Lung (tissue), 12 donors: Measurements from ENCODE around the gene ASB18. TPM values are rescaled to one million over a fixed set of nuclear protein-coding genes. Genes with fewer than 3 reads are reported as not detected.
A peak's percentile ranks its signal among the peaks of the same experiment; 100 is the strongest.

ENCODE experiments used
- ATAC-seq: fragments of 200-7000 bp; cut with Tn5 transposase; one replicate; pipeline ENCODE4 v1.9.1; 2020; ENCODE audit warnings: moderate number of reproducible peaks; ENCODE audit not compliant: insufficient read depth, low FRiP score
- DNase-seq, 3 donors: peaks; one replicate each; pipeline ENCODE4 v3.0.0-alpha.2; 2013 to 2017
- H3K27ac ChIP-seq, 2 donors: one replicate each; pipeline ENCODE4 v1.5.1; 2013; ENCODE audit warnings: mild to moderate bottlenecking in 2 of 2, moderate library complexity in 2 of 2, control low read depth in 1 of 2, inconsistent platforms in 1 of 2, low read depth in 1 of 2, low read length in 1 of 2
- H3K27me3 ChIP-seq, 3 donors: one replicate each; pipeline ENCODE4 v1.5.1; 2013; ENCODE audit warnings: low read length in 2 of 3; ENCODE audit not compliant: control insufficient read depth in 3 of 3, insufficient read depth in 3 of 3
- H3K36me3 ChIP-seq, 4 donors: one replicate each; pipeline ENCODE4 v1.5.1; 2013; ENCODE audit warnings: low read length in 4 of 4, mild to moderate bottlenecking in 1 of 4, moderate library complexity in 1 of 4; ENCODE audit not compliant: control insufficient read depth in 4 of 4, insufficient read depth in 4 of 4
- H3K4me1 ChIP-seq, 5 donors: one replicate each; pipeline ENCODE4 v1.5.1; 2013; ENCODE audit warnings: low read length in 5 of 5, mild to moderate bottlenecking in 2 of 5, moderate library complexity in 1 of 5; ENCODE audit not compliant: control insufficient read depth in 5 of 5, insufficient read depth in 5 of 5
- H3K4me3 ChIP-seq: one replicate; pipeline ENCODE4 v1.5.1; 2013; ENCODE audit warnings: mild to moderate bottlenecking, control low read depth, moderate library complexity
- H3K9ac ChIP-seq, 2 donors: one replicate each; pipeline ENCODE4 v1.5.1; 2013; ENCODE audit warnings: low read length in 2 of 2, control low read depth in 1 of 2; ENCODE audit not compliant: insufficient read depth in 1 of 2
- H3K9me3 ChIP-seq, 4 donors: one replicate each; pipeline ENCODE4 v1.5.1; 2013; ENCODE audit warnings: low read length in 3 of 4, mild to moderate bottlenecking in 1 of 4, moderate library complexity in 1 of 4; ENCODE audit not compliant: control insufficient read depth in 4 of 4, insufficient read depth in 3 of 4
- WGBS, 2 donors: extraction: QIAGEN DNeasy Blood & Tissue Kit; methylation state at CpG; one replicate each; pipeline ENCODE4 v1.1.7; 2013; 5-methylcytosine and 5-hydroxymethylcytosine counted together
- polyA plus RNA-seq, 2 donors: library from polyadenylated mRNA; stranded (reverse); fragments of 200-250 nt; gene quantifications; one replicate each; pipeline ENCODE4 v1.2.1, GENCODE V29; 2013
- total RNA-seq, 2 donors: library from RNA; depleted of rRNA in 1 of 2; stranded (reverse); fragments of >200 nt in 1 of 2; gene quantifications; one replicate each; pipeline ENCODE4 v1.2.1, GENCODE V29; 2014 to 2021
- TF ChIP-seq, protein P1 (sequence below): IDR thresholded peaks from 2 replicates; pipeline ENCODE4 v1.5.1; 2012; ENCODE audit warnings: mild to moderate bottlenecking; ENCODE audit errors: control extremely low read depth, extremely low read depth
- donor health status: control.
- donor health status: control.
- donor health status: Bipolar disorder and iron deficiency.
- donor health status: healthy.
- donor health status: DM: yes; HTN: yes; CAD: no.

The ASB18 gene
- total and polyA plus RNA-seq, 4 donors, result not detected

DNA sequence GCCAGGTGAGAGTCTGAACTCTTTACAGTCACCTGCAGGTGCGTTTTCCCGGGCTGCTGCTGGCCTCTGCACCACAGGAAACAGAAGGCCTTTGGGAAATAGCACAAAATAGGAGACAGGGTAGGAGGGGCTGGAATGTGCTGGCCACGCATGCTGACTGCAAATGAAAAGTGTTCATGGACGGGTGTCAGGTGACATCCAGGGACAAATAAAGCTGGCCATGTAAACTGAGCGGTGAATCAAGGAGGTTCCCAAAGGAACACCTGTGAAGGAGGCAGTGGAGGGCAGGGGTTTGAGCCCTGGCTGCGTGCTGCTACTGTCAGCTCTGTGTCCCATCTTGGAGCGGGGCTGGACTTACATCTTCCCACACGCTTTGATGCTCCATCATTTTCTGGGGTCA is 53.7 kb downstream of the ASB18 start:
- Histone ChIP-seq H3K36me3 (no peaks in the 10 kb centered on the region), H3K9me3 (peaks cover 0 to 4% (median 3%) of the 10 kb centered on the region in 4 donors), H3K9ac (no peak overlapping the region), H3K27me3 (peaks cover 7 to 16% (median 15%) of the 10 kb centered on the region in 3 donors), H3K4me3 (no peak overlapping the region), H3K27ac (no peak overlapping the region), H3K4me1 (no peaks in the 10 kb centered on the region)
- DNase-seq, result no peak
- WGBS, 2 donors, result 73 to 75% methylated on average over 8 of the region's 8 CpGs
- no peak for ATAC-seq
- TF ChIP-seq, protein P1, sequence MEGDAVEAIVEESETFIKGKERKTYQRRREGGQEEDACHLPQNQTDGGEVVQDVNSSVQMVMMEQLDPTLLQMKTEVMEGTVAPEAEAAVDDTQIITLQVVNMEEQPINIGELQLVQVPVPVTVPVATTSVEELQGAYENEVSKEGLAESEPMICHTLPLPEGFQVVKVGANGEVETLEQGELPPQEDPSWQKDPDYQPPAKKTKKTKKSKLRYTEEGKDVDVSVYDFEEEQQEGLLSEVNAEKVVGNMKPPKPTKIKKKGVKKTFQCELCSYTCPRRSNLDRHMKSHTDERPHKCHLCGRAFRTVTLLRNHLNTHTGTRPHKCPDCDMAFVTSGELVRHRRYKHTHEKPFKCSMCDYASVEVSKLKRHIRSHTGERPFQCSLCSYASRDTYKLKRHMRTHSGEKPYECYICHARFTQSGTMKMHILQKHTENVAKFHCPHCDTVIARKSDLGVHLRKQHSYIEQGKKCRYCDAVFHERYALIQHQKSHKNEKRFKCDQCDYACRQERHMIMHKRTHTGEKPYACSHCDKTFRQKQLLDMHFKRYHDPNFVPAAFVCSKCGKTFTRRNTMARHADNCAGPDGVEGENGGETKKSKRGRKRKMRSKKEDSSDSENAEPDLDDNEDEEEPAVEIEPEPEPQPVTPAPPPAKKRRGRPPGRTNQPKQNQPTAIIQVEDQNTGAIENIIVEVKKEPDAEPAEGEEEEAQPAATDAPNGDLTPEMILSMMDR, result no peak

DNA sequence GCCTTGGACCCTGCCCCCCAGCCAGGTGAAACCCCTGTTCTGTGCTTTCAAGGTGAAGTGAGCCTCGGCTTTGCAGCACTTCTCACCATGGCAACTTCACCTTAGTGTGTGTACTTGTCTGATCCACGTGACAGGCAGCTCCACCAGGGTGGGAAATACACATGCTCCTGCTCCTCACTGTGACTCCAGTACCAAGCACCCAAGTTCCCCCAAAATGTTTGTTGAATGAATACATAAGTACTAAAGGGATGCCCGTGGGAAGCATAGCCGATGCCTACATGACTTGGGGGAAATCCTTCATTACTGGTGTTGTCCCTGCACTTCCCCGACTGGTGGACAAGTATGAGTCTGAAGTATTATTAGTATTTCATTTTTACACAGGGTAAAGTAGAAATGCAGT is 54.2 kb downstream of the ASB18 start:
- Histone ChIP-seq H3K27ac (no peak overlapping the region), H3K4me3 (no peak overlapping the region), H3K27me3 (peaks cover 7 to 16% (median 15%) of the 10 kb centered on the region in 3 donors), H3K4me1 (no peaks in the 10 kb centered on the region), H3K9me3 (peaks cover 0 to 6% (median 3%) of the 10 kb centered on the region in 4 donors), H3K9ac (no peak overlapping the region), H3K36me3 (no peaks in the 10 kb centered on the region)
- ATAC-seq (no peak), DNase-seq (peak in 2 of 3 donors; percentile 8 to 28)
- WGBS, 2 donors, result 77 to 86% methylated on average over 5 of the region's 5 CpGs
- TF ChIP-seq, protein P1, result no peak

DNA sequence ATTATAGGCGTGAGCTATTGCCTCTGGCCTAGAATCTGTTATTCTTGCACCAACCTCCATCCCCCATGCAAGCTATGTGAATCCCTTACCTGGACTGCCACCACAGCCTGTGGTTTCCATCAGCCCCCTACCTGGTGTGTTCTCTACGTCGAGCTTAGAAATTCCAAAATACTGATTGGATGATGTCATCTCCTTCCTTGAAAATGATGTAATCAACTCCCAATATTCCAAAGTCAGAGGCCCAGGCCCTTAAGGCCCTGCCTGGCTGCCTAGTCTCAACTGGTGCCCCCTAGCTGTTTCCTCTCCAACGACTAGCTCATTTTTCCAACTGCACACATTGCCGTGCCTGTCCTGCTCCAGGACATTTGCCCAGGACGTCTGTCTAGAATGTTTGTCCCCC is 54.7 kb downstream of the ASB18 start:
- Histone ChIP-seq H3K36me3 (no peaks in the 10 kb centered on the region), H3K4me1 (no peaks in the 10 kb centered on the region), H3K9ac (no peak overlapping the region), H3K9me3 (peaks cover 0 to 8% (median 5%) of the 10 kb centered on the region in 4 donors), H3K4me3 (no peak overlapping the region), H3K27ac (no peak overlapping the region), H3K27me3 (peaks cover 5 to 15% (median 13%) of the 10 kb centered on the region in 3 donors)
- 61 to 74% methylated on average over 6 of the region's 6 CpGs for WGBS, 2 donors
- TF ChIP-seq, protein P1, result no peak
- ATAC-seq (no peak), DNase-seq (no peak)
